ENCODE data around the gene APRT. TPM values are rescaled to one million over a fixed set of nuclear protein-coding genes. Genes with fewer than 3 reads are reported as not detected.
"Not testable (repeated sequence)": the region's sequence is repeated elsewhere in the genome, so short reads cannot be mapped to it uniquely, and the experiment has no call there.

Gene APRT
- total RNA-seq, 1 donor, result 95.9 TPM

GRCh38 chr16:88824256-88825077, 12.7 kb upstream of the APRT start:
- DNase-seq (ENCODE audit: low read depth in 2 of 3, low spot score in 2 of 3), result no peak

DNA sequence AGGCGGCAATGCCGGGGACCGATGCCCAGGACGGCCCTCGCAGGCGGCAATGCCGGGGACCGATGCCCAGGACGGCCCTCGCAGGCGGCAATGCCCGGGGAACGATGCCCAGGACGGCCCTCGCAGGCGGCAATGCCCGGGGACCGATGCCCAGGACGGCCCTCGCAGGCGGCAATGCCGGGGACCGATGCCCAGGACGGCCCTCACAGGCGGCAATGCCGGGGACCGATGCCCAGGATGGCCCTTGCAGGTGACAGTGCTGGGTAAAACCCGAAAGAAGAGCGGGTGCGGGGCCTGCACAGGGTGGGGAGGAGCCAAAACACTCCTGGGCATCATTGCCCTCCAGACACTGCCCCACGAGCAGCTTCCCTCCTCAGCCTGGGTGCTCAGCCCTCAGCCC, 11.9 kb upstream of the APRT start:
- DNase-seq (ENCODE audit: low read depth in 2 of 3, low spot score in 2 of 3), result not testable (repeated sequence)

GRCh38 chr16:88822281-88823040, 10.7 kb upstream of the APRT start:
- no peak for DNase-seq (ENCODE audit: low read depth in 2 of 3, low spot score in 2 of 3)

DNA sequence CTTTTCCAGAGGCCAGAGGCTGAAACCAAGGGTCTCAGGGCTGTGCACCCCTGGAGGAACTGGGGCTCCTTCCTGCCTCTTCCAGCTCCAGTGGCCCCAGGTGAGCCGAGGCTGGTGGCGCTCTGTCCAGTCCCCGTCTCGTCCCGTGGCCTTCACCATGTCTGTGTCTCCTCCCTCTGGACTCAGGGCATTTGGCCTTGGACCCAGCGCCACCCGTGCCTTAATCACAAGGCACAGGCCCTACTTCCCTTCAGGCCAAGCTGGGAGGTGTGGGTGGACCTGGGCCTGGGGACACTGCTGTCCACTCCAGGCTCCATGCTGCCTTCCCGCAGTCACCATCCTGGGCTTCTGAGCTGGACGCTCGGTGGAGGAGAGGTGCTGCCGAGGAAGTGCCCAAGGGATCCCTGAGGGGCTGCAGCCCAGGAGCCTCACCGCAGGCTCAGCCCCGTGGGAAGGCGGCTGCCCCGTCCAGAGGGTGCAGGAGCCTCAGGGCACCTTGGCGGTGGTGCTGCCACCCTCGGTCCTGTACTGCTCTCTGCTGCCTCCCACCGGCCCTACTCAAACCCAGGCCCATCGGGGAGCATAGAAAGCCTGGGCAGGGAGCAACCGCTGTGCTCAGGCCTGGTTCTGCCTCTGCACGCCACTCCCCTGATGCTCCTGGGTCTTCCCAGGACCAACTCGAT, 9.6 kb upstream of the APRT start:
- DNase-seq (ENCODE audit: low read depth in 2 of 3, low spot score in 2 of 3), result no peak

DNA sequence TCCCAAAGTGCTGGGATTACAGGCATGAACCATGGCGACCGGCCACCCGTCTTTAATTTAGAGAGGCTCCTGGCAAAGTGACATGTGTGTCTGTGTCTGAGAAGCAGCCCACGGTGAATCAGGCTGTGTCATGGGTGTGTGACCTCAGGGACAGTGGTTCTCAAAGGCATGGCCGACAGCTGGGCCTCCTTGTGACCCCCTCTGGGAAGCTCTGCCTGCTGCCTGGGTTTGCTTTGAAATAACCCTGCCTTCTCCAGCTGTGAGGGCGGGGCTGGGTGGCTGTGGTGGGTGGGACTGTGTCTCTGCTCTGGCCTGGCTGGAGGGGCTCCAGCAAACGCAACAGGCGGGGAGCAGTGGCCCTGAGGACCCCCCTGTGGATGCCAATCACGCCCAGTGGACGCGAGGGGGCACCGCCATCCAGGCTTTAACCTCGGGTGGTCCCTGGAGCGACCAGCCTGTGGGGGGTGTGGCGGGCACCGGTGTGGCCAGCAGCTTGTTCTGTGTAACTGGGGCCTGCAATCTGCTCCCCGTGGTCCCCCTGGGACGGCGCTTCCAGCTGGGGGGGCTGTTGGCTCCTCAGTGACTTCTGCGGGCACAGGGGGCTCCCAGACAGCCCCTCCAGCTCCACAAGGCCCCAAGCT, 8.8 kb upstream of the APRT start:
- DNase-seq (ENCODE audit: low read depth in 2 of 3, low spot score in 2 of 3), result no peak

- DNase-seq (ENCODE audit: low read depth in 2 of 3, low spot score in 2 of 3), result no peak
Observed at GRCh38 chr16:88819126-88819525, 7.4 kb upstream of the APRT start.

- no peak for DNase-seq (ENCODE audit: low read depth in 2 of 3, low spot score in 2 of 3)
Observed at GRCh38 chr16:88818575-88818874, 6.8 kb upstream of the APRT start.

- DNase-seq (ENCODE audit: low read depth in 2 of 3, low spot score in 2 of 3), result no peak
Observed at GRCh38 chr16:88817785-88818574, 6.3 kb upstream of the APRT start.

DNA sequence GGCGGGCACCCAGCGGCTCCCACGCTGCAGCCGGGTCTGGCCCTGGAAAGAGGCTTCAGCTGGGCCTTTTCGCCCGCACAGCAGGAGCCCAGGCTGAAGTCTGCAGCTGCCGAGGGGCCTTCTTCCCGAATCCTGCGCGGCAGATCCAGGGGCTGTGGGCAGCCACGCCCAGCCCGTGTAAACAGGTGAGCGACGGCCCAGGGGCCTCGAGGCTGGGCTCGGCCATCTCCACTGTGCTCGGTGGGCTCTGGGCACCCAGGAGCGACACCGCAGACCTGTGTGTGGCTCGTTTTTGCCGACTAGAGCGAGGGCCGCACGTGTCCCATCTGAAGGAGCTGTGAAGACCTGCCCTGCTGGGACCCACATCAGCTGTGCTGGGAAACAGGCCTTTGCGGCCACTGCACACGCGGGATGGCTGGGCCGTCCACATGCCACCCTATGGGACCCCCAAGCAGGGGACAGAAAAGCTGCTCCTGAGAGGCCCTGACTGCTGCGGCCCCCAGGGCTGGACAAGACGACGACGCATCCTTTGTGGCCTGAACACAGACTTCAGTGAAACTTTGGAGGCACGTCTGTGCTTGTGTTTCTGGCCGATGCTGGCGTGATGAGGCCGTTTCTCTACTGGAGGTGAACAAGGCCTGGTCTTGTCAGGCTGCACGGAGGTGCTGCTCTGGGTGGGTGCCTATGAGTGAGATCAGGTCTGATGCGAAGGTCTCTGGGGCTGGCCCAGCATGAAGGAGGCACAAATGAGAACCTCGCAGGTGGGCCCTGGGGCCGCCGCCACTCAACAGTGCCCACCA, 5.2 kb upstream of the APRT start:
- no peak for DNase-seq (ENCODE audit: low read depth in 2 of 3, low spot score in 2 of 3)

- peak in 1 of 3 donors; percentile 76 for DNase-seq (ENCODE audit: low read depth in 2 of 3, low spot score in 2 of 3)
Observed at GRCh38 chr16:88815901-88816589, 4.3 kb upstream of the APRT start.

DNA sequence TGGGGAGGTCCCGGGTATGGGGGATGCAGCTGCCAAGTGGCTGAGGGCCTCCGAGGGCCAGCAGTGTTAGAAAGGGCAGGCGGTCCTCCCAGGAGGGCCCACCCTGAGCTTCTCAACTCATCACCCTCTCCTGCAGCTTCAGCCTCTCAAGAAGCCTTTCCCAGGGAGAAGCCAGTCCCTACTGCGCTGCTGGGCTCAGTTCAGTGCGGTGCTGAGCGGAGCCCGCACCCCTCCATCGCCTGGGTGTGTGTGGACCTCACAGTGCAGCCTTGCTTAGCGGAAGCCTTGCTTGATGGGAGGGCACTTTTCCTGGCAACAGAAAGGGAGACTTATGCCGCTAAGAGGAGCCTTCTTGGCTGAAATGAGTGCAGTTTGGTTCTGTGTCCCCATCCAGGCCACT, 3.5 kb upstream of the APRT start:
- no peak for DNase-seq (ENCODE audit: low read depth in 2 of 3, low spot score in 2 of 3)

- no peak for DNase-seq (ENCODE audit: low read depth in 2 of 3, low spot score in 2 of 3)
Observed at GRCh38 chr16:88814144-88814502, 2.4 kb upstream of the APRT start.

GRCh38 chr16:88813269-88814143, 1.8 kb upstream of the APRT start:
- DNase-seq (ENCODE audit: low read depth in 2 of 3, low spot score in 2 of 3), result no peak

DNA sequence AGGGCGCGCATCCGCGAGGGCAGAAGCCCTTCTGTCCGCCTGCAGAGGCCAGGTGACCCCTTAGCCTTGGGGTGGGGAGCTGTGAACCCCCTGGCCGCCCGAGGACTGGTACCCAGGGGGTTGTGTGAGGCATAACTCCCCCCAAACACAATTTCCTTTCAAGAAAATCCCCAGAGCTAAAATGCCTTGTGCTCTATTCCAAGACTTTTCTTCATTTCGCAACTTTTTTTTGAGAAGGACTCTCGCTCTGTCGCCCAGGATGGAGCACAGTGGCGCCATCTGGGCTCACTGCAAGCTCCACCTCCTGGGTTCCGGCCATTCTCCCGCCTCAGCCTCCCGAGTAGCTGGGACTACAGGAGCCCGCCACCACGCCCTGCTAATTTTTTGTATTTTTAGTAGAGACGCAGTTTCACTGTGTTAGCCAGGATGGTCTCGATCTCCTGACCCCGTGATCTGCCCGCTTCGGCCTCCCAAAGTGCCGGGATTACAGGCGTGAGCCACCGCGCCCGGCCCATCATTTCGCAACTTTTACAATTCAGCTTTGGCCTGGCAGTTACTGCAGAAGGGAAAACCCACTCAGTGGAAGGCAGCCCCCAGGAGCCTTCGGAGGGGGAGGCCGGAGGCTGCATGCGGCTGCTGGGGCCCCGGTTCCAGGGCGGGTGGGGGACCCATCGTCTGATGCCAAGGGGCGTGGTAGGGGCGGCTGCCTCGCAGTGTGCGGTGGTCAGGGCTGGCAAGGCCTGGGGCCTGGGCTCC, 963 bp upstream of the APRT start:
- no peak for DNase-seq (ENCODE audit: low read depth in 2 of 3, low spot score in 2 of 3)

DNA sequence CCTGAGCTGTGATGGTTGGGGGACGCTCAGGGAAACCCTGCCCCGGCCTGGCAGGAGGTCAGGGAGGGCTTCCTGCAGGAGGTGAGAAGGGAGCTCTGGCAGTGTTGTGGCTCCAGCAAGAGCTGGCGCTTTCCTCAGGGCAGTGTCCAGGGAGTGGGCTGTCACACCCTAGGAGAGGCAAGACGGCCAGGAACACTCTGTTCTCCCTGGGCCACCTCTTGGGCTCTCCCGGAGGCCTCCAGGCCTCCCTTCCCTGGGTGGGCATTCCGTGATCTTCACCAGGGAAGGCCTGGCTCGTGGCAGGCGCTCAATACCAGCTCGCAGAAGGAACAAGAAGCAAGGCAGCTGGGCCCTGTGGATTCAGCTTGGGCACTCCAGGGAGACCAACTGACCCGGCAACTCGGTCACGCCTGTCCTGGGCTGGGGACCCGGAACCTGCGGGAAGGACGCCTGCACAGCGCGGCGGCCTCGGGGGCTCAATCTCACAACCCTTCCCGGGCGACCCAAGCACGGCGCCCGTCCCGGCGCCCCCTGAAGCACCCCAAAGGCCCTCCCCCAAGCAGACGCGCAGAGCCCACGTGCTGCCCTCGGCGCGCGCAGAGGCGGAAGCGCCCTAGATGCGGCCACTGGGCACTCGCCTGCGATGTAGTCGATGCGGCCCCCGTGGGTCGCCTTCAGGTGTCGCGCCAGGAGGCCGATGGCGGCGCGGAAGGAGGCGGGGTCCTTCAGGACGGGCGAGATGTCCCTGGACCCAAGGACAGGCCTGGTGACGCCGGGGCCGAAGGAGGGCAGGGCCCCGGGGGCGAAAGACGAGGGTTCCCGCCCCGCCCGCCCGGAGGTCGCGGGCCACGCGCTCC, 588 bp downstream of the APRT start:
- DNase-seq (ENCODE audit: low read depth in 2 of 3, low spot score in 2 of 3), result peak in 2 of 3 donors; percentile 67 to 80

- DNase-seq (ENCODE audit: low read depth in 2 of 3, low spot score in 2 of 3), result no peak
Observed at GRCh38 chr16:88810166-88810911, 1.4 kb downstream of the APRT start.
